Activated naive CD4-positive, alpha-beta T cell treated with anti-CD3 and anti-CD28 coated beads for 36 hours (primary cell): ENCODE measurements around the gene CLINT1. TPM values are rescaled to one million over a fixed set of nuclear protein-coding genes. Genes with fewer than 3 reads are reported as not detected.
"Not testable (repeated sequence)": the region's sequence is repeated elsewhere in the genome, so short reads cannot be mapped to it uniquely, and the experiment has no call there.

Experiments
- CTCF ChIA-PET: fragments of 350-600 bp; sonication (Branson Sonifier 250); formaldehyde crosslinking; loops from one replicate; lab custom pipeline; 2021; ENCODE audit warnings: antibody characterized with exemption; lab: Charles Lee
- DNase-seq: peaks from one replicate; pipeline ENCODE4 v3.0.0-alpha.2; 2020
- H3K27ac Mint-ChIP-seq: one replicate; pipeline ENCODE4 v1.8.0; 2021; ENCODE audit warnings: mild to moderate bottlenecking, mixed read lengths
- H3K27me3 Mint-ChIP-seq: one replicate; pipeline ENCODE4 v1.8.0; 2021; ENCODE audit warnings: low read depth, mixed read lengths
- H3K36me3 Mint-ChIP-seq: one replicate; pipeline ENCODE4 v1.8.0; 2021; ENCODE audit warnings: low read depth, mixed read lengths
- H3K4me1 Mint-ChIP-seq: one replicate; pipeline ENCODE4 v1.8.0; 2021; ENCODE audit warnings: low read depth, mixed read lengths
- H3K4me3 Mint-ChIP-seq: one replicate; pipeline ENCODE4 v1.8.0; 2021; ENCODE audit warnings: mild to moderate bottlenecking, moderate library complexity, mixed read lengths
- H3K9me3 Mint-ChIP-seq: one replicate; pipeline ENCODE4 v1.8.0; 2021; ENCODE audit warnings: mixed read lengths
- intact Hi-C: fragments of 100-400 bp; cut with micrococcal nuclease; formaldehyde crosslinking; loops from one replicate; pipeline ENCODE4 v1.15.1; 2023
- total RNA-seq, 2 experiments: library from RNA; stranded (reverse); gene quantifications; one replicate each; pipeline ENCODE4 v1.2.3, GENCODE V29; 2021

The CLINT1 gene
- total RNA-seq, 2 experiments from 2014 or later: 31.0 to 32.7 TPM

- not testable (repeated sequence) for H3K36me3 Mint-ChIP-seq
Measured at GRCh38 chr5:157885051-157885450, 26.1 kb upstream of the CLINT1 start.

GRCh38 chr5:157881498-157881897 lies 22.6 kb upstream of the CLINT1 start:
- DNase-seq, H3K4me1 Mint-ChIP-seq, H3K4me3 Mint-ChIP-seq, intact Hi-C loops, H3K36me3 Mint-ChIP-seq, H3K9me3 Mint-ChIP-seq, CTCF ChIA-PET, H3K27me3 Mint-ChIP-seq, H3K27ac Mint-ChIP-seq: not testable (repeated sequence)

More at GRCh38 chr5:157885051-157885450, 26.1 kb upstream of the CLINT1 start:
- H3K27me3 Mint-ChIP-seq, H3K4me3 Mint-ChIP-seq, H3K9me3 Mint-ChIP-seq, CTCF ChIA-PET, H3K4me1 Mint-ChIP-seq, DNase-seq, intact Hi-C loops, H3K27ac Mint-ChIP-seq: not testable (repeated sequence)

GRCh38 chr5:157877821-157878220 lies 18.9 kb upstream of the CLINT1 start:
- no peaks in the 10 kb centered on the region for H3K27me3 Mint-ChIP-seq
- H3K36me3 Mint-ChIP-seq: no peaks in the 10 kb centered on the region
- no peak for DNase-seq
- CTCF ChIA-PET: interaction anchor here (0.8 to 1.6 kb wide), 2 partner anchors 22 to 117 kb away, joined by 4 to 5 read pairs; no protein-coding TSS in a partner anchor
- intact Hi-C loops: no loop called here
- no peak overlapping the region for H3K27ac Mint-ChIP-seq
- H3K4me3 Mint-ChIP-seq: no peak overlapping the region
- no peaks in the 10 kb centered on the region for H3K9me3 Mint-ChIP-seq
- H3K4me1 Mint-ChIP-seq: no peaks in the 10 kb centered on the region

- H3K9me3 Mint-ChIP-seq: no peaks in the 10 kb centered on the region
- H3K4me3 Mint-ChIP-seq: no peak overlapping the region
- no peaks in the 10 kb centered on the region for H3K36me3 Mint-ChIP-seq
- CTCF ChIA-PET: no interaction called here
- no peak for DNase-seq
- no peaks in the 10 kb centered on the region for H3K27me3 Mint-ChIP-seq
- peaks cover 15% of the 10 kb centered on the region for H3K4me1 Mint-ChIP-seq
- H3K27ac Mint-ChIP-seq: no peak overlapping the region
- intact Hi-C loops: no loop called here
Measured at GRCh38 chr5:157874861-157875260, 15.9 kb upstream of the CLINT1 start.

GRCh38 chr5:157870837-157871834 lies 12.2 kb upstream of the CLINT1 start:
- H3K9me3 Mint-ChIP-seq: peaks cover 4% of the 10 kb centered on the region
- no peak overlapping the region for H3K4me3 Mint-ChIP-seq
- CTCF ChIA-PET: interaction anchor here (0.7 to 1.7 kb wide), 3 partner anchors 10 to 29 kb away, joined by 3 to 5 read pairs (median 3); no protein-coding TSS in a partner anchor
- intact Hi-C loops: loop anchor here (1.0 to 2.0 kb wide), 2 partner anchors 12 to 20 kb away; partner anchors contain the start of gene CLINT1
- no peak for DNase-seq
- H3K4me1 Mint-ChIP-seq: peaks cover 15% of the 10 kb centered on the region
- no peaks in the 10 kb centered on the region for H3K36me3 Mint-ChIP-seq
- H3K27me3 Mint-ChIP-seq: no peaks in the 10 kb centered on the region
- peak overlapping the region; percentile 32 for H3K27ac Mint-ChIP-seq

GRCh38 chr5:157867751-157868387 lies 8.9 kb upstream of the CLINT1 start:
- Mint-ChIP-seq H3K9me3 (peaks cover 4% of the 10 kb centered on the region), H3K27ac (no peak overlapping the region), H3K4me1 (peaks cover 19% of the 10 kb centered on the region), H3K27me3 (no peaks in the 10 kb centered on the region), H3K36me3 (no peaks in the 10 kb centered on the region), H3K4me3 (no peak overlapping the region)
- CTCF ChIA-PET: interaction anchor here (0.6 to 1.0 kb wide), 3 partner anchors 21 to 729 kb away, joined by 3 to 4 read pairs (median 3); no protein-coding TSS in a partner anchor
- no peak for DNase-seq
- intact Hi-C loops: no loop called here

- no peak overlapping the region for H3K4me3 Mint-ChIP-seq
- H3K36me3 Mint-ChIP-seq: no peaks in the 10 kb centered on the region
- H3K27ac Mint-ChIP-seq: no peak overlapping the region
- peaks cover 4% of the 10 kb centered on the region for H3K9me3 Mint-ChIP-seq
- H3K4me1 Mint-ChIP-seq: peaks cover 22% of the 10 kb centered on the region
- no peaks in the 10 kb centered on the region for H3K27me3 Mint-ChIP-seq
- intact Hi-C loops: no loop called here
- DNase-seq: no peak
- CTCF ChIA-PET: no interaction called here
Measured at GRCh38 chr5:157866536-157866935, 7.6 kb upstream of the CLINT1 start.

GRCh38 chr5:157865781-157866180 lies 6.8 kb upstream of the CLINT1 start:
- Mint-ChIP-seq H3K4me3 (no peak overlapping the region), H3K36me3 (no peaks in the 10 kb centered on the region), H3K27me3 (no peaks in the 10 kb centered on the region), H3K27ac (no peak overlapping the region), H3K4me1 (peaks cover 22% of the 10 kb centered on the region), H3K9me3 (peaks cover 4% of the 10 kb centered on the region)
- no peak for DNase-seq
- intact Hi-C loops: no loop called here
- CTCF ChIA-PET: interaction anchor here (0.6 kb wide), 1 partner anchor 49 kb away, joined by 3 read pairs; no protein-coding TSS in a partner anchor

GRCh38 chr5:157864067-157864466 lies 5.1 kb upstream of the CLINT1 start:
- Mint-ChIP-seq H3K9me3 (no peaks in the 10 kb centered on the region), H3K4me3 (no peak overlapping the region), H3K36me3 (no peaks in the 10 kb centered on the region), H3K4me1 (peaks cover 33% of the 10 kb centered on the region), H3K27ac (no peak overlapping the region), H3K27me3 (no peaks in the 10 kb centered on the region)
- CTCF ChIA-PET: no interaction called here
- intact Hi-C loops: no loop called here
- no peak for DNase-seq

GRCh38 chr5:157862183-157862851 lies 3.4 kb upstream of the CLINT1 start:
- no peaks in the 10 kb centered on the region for H3K36me3 Mint-ChIP-seq
- no peaks in the 10 kb centered on the region for H3K9me3 Mint-ChIP-seq
- CTCF ChIA-PET: interaction anchor here (0.6 kb wide), 1 partner anchor 213 kb away, joined by 5 read pairs; no protein-coding TSS in a partner anchor
- intact Hi-C loops: no loop called here
- no peaks in the 10 kb centered on the region for H3K27me3 Mint-ChIP-seq
- DNase-seq: no peak
- no peak overlapping the region for H3K27ac Mint-ChIP-seq
- H3K4me3 Mint-ChIP-seq: no peak overlapping the region
- peaks cover 43% of the 10 kb centered on the region for H3K4me1 Mint-ChIP-seq

GRCh38 chr5:157860898-157861890 lies 2.2 kb upstream of the CLINT1 start:
- Mint-ChIP-seq H3K36me3 (no peaks in the 10 kb centered on the region), H3K9me3 (no peaks in the 10 kb centered on the region), H3K4me3 (peak overlapping the region; percentile 10), H3K27me3 (no peaks in the 10 kb centered on the region), H3K27ac (peak overlapping the region; percentile 46), H3K4me1 (peaks cover 52% of the 10 kb centered on the region)
- DNase-seq: peak; percentile 35
- CTCF ChIA-PET: interaction anchor here (0.6 to 1.6 kb wide), 4 partner anchors 10 to 88 kb away, joined by 3 to 4 read pairs (median 4); no protein-coding TSS in a partner anchor
- intact Hi-C loops: no loop called here
